Spleen (tissue), 7 donors: ENCODE measurements around the gene MRPL52.

ENCODE experiments used
- POLR2A ChIP-seq, 3 donors: fragments of 450-650 bp; IDR thresholded peaks; one replicate each; pipeline ENCODE4 v1.5.1; 2017; ENCODE audit warnings: antibody characterized with exemption in 3 of 3, mild to moderate bottlenecking in 1 of 3
- TF ChIP-seq, protein P1 (sequence below), 11 experiments: fragments of 200-600 bp in 7 of 11; fragments of 450-650 bp in 4 of 11; sonication (generic) in 4 of 11; IDR thresholded peaks in 8 of 11; conservative IDR thresholded peaks in 3 of 11; 1 replicate in 7 of 11; 2 replicates in 4 of 11; pipeline versions ENCODE4 v1.4.0 to v1.8.0; 2016 to 2021; ENCODE audit warnings: antibody characterized with exemption in 11 of 11, inconsistent platforms in 4 of 11, mild to moderate bottlenecking in 1 of 11
- donor health status: DM: no; HTN: no; CAD: no; lungs with moderate emphysema.
- donor health status: DM: no; HTN: no; CAD: no.
- donor health status: DM: no; HTN: no; CAD: no.

- TF ChIP-seq, protein P1, sequence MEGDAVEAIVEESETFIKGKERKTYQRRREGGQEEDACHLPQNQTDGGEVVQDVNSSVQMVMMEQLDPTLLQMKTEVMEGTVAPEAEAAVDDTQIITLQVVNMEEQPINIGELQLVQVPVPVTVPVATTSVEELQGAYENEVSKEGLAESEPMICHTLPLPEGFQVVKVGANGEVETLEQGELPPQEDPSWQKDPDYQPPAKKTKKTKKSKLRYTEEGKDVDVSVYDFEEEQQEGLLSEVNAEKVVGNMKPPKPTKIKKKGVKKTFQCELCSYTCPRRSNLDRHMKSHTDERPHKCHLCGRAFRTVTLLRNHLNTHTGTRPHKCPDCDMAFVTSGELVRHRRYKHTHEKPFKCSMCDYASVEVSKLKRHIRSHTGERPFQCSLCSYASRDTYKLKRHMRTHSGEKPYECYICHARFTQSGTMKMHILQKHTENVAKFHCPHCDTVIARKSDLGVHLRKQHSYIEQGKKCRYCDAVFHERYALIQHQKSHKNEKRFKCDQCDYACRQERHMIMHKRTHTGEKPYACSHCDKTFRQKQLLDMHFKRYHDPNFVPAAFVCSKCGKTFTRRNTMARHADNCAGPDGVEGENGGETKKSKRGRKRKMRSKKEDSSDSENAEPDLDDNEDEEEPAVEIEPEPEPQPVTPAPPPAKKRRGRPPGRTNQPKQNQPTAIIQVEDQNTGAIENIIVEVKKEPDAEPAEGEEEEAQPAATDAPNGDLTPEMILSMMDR (IDR thresholded peaks at IDR 0.05 in 8 of 11, conservative IDR thresholded peaks at IDR 0.05 in 3 of 11), result no peak
- no peak for TF ChIP-seq POLR2A (IDR thresholded peaks at IDR 0.05)
Observed at GRCh38 chr14:22838631-22839041, 8.9 kb downstream of the MRPL52 start.
